Mammary epithelial cell (primary cell): Measurements from ENCODE around the gene SLC2A6.

ENCODE experiments used
- CTCF ChIP-seq, 2 donors: IDR thresholded peaks in 1 of 2; conservative IDR thresholded peaks in 1 of 2; 2 replicates each; pipeline ENCODE4 v1.5.1; 2011 to 2012; ENCODE audit warnings: inconsistent platforms in 2 of 2, low read length in 2 of 2, mild to moderate bottlenecking in 2 of 2, control low read depth in 1 of 2, low read depth in 1 of 2; ENCODE audit not compliant: insufficient read depth in 1 of 2; ENCODE audit errors: extremely low read depth in 1 of 2
- EZH2 ChIP-seq: IDR thresholded peaks from 2 replicates; pipeline ENCODE4 v1.6.1; 2012; ENCODE audit warnings: low read length, inconsistent platforms, borderline replicate concordance

GRCh38 chr9:133516256-133516960, 37.5 kb upstream of the SLC2A6 start:
- TF ChIP-seq CTCF (conservative IDR thresholded peaks at IDR 0.05 in 1 of 2, IDR thresholded peaks at IDR 0.05 in 1 of 2; ENCODE audit: extremely low read depth in 1 of 2, insufficient read depth in 1 of 2, low read depth in 1 of 2, low read length in 2 of 2) (no peak), EZH2 (no peak)
